GM19468 (cell line): Measurements from ENCODE around the gene DIP2C.
"Not testable (repeated sequence)": the region's sequence is repeated elsewhere in the genome, so short reads cannot be mapped to it uniquely, and the experiment has no call there.

Experiments used
- ATAC-seq: cut with Tn5 transposase; IDR thresholded peaks from one replicate; pipeline ENCODE4 v1.9.1; 2021; ENCODE audit warnings: mild to moderate bottlenecking, moderate library complexity, moderate number of reproducible peaks; ENCODE audit not compliant: unreplicated experiment; ENCODE audit errors: extremely low read depth

Gene DIP2C

GRCh38 chr10:703118-703517 is 13.7 kb upstream of the DIP2C start:
- no peak for ATAC-seq

- not testable (repeated sequence) for ATAC-seq
These were observed 10.7 kb upstream of the DIP2C start for GRCh38 chr10:700183-700582.

GRCh38 chr10:697097-697875 is 7.8 kb upstream of the DIP2C start:
- no peak for ATAC-seq

GRCh38 chr10:695396-695795 is 5.9 kb upstream of the DIP2C start:
- ATAC-seq: no peak

GRCh38 chr10:693506-693905 is 4.0 kb upstream of the DIP2C start:
- no peak for ATAC-seq

GRCh38 chr10:692682-693351 is 3.3 kb upstream of the DIP2C start:
- no peak for ATAC-seq

GRCh38 chr10:691216-691615 is 1.7 kb upstream of the DIP2C start:
- ATAC-seq: no peak

GRCh38 chr10:690372-691161 is 1.1 kb upstream of the DIP2C start:
- no peak for ATAC-seq

GRCh38 chr10:689121-689451 is 382 bp downstream of the DIP2C start:
- no peak for ATAC-seq

- ATAC-seq: no peak
These were observed 952 bp downstream of the DIP2C start for GRCh38 chr10:688312-689120.

- no peak for ATAC-seq
These were observed 1.7 kb downstream of the DIP2C start for GRCh38 chr10:687583-688311.

GRCh38 chr10:686155-686931 is 3.1 kb downstream of the DIP2C start:
- no peak for ATAC-seq

GRCh38 chr10:685613-686012 is 3.9 kb downstream of the DIP2C start:
- ATAC-seq: no peak

- ATAC-seq: no peak
These were observed 5.9 kb downstream of the DIP2C start for GRCh38 chr10:683448-684071.

- ATAC-seq: no peak
These were observed 6.5 kb downstream of the DIP2C start for GRCh38 chr10:682931-683447.

GRCh38 chr10:681670-682318 is 7.7 kb downstream of the DIP2C start:
- ATAC-seq: no peak

- no peak for ATAC-seq
These were observed 8.7 kb downstream of the DIP2C start for GRCh38 chr10:680745-681144.

- ATAC-seq: no peak
These were observed 9.3 kb downstream of the DIP2C start for GRCh38 chr10:680146-680545.
